DND-41 (cell line): Measurements from ENCODE around the gene POLG2.

Source experiments
- CTCF ChIP-seq: IDR thresholded peaks from 2 replicates; pipeline ENCODE4 v1.5.1; 2012; ENCODE audit warnings: borderline replicate concordance, low read length, moderate library complexity, mild to moderate bottlenecking; ENCODE audit not compliant: poor library complexity, severe bottlenecking; ENCODE audit errors: extremely low read depth
- EZH2 ChIP-seq: IDR thresholded peaks from 3 replicates; pipeline ENCODE4 v1.6.1; 2012; ENCODE audit warnings: borderline replicate concordance, low read depth, mild to moderate bottlenecking, moderate library complexity, low read length, inconsistent platforms; ENCODE audit not compliant: severe bottlenecking

- no peak for TF ChIP-seq EZH2
- no peak for TF ChIP-seq CTCF
Measured at GRCh38 chr17:64506201-64506575, 9.3 kb upstream of the POLG2 start, which contains the start of gene DDX5.
